ENCODE data around the gene FAM200B.

FAM200B gene

DNA sequence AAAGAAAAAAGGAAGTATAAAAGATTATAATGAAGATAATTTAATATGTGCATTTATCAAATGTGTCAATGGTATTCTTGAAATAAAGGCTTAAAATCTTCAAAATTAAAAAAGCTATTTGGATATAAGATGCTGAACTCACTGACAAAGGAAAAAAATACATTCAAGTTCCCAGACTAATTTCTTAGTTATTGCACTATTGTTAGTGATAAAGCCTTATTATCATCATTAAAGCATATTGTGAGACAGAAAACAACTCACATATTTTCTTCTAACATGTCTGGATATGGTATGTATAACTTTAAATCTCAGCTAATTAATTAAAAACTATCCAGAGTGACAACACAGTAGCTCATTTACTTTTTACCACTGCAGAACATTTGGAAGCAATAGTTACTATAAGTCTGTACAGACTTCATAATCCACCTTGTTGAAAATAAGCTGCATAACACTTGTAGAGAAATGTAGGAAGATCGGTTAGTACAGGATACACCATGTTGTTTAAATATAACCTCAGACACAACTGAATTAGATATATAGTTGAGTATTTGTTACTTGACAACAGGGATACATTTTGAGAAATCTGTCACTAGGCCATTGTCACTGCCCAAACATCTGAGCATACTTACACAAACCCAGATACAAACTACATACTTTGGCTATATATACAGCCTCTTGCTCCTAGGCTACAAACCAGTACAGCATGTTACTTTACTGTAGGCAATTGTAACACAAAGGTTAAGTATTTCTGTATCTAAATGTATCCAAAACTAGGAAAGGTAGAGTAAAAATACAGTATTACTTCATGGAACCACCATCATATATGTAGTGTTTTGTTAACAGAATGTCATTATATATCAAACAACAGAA, 12.8 kb upstream of the FAM200B start:
- no peak for DNase-seq (ENCODE audit: low read depth)

DNA sequence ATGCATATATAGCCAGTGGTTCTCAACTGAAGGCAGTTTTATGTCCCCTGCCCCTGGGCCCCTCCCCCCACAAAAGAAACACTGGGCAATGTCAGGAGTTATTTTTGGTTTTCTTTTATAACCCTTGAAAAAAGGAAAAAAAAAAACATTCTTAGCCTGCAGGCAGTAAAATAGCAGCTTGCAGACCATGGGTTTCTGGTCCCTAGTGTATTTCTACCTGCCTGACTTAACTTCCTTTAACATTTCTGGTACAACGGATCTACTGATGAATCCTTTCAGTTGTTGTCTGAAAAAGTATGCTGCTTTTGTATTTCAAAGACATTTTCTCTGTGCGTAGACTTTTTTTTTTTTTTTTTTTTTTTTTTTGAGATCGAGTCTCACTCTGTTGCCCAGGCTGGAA, 11.1 kb upstream of the FAM200B start:
- no peak for DNase-seq (ENCODE audit: low read depth)

DNA sequence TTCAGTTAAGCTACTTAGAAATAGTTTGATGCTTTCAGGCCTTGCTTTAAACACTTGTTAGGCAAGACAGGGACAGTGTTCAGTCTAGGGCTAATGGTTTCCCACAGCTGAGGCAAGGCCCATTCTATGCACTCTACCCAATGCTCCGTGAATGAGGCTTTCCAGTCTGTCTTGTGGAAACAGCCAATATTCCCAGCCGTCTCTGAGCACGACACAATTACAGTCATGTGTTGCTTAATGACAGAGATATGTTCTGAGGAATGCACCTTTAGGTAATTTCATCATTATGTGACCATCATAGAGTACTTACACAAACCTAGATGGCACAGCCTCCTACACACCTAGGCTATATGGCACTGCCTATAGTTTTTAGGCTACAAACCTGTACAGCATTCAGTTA, 9.5 kb upstream of the FAM200B start:
- DNase-seq (ENCODE audit: low read depth) = no peak

DNA sequence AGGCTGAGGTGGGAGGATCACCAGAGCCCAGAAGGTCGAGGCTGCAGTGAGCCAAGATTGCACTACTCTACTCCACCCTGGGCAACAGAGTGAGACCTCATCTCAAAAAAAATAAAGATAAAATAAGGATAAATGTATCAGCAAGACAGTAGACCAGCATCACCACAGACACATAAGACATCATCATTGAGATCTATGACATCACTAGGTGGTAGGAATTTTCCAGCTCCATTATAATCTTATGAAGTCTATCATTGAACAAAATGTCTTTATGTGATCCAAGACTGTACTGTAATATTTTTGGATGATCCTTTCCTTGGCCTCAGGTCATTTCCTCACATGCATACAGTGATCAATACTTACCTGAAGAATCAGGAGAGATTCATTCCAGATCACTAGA, 8.3 kb upstream of the FAM200B start:
- DNase-seq (ENCODE audit: low read depth) = no peak

DNA sequence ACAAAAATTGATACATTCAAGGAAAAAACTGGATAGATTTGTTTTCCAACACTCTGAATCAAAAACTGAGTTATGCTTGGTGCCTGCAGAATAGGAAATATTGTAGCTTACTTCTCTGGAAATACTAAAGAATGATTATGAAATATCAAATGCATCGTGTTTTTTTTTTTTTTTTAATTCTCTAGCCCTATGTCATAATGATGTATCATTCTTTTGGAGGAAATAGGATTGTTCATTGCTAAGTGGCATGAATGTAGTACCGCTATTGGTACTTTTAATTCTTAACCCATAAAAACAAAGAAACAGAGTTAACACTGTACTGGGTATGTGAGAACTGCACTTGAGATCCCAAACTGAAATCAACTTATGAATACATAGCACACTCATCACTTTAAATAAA, 7.6 kb upstream of the FAM200B start:
- no peak for DNase-seq (ENCODE audit: low read depth)

DNA sequence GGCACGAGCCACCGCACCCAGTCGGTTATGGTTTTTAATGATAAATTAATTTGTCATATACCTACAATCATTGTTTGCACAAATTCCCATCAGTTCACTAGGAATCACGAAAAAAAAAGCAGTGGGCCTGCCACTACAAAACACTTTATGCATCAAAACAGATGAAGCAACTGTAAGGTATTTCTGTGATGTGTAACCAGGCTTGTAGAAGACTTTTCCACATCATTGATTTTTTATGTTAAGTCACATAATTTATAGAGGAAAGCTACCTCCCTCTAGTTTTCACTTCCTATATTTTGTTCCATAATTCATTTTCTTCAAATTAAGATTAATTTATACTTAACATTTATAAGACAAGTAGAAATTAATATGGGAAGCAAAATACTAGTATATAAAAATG, 6.7 kb upstream of the FAM200B start:
- no peak for DNase-seq (ENCODE audit: low read depth)

DNA sequence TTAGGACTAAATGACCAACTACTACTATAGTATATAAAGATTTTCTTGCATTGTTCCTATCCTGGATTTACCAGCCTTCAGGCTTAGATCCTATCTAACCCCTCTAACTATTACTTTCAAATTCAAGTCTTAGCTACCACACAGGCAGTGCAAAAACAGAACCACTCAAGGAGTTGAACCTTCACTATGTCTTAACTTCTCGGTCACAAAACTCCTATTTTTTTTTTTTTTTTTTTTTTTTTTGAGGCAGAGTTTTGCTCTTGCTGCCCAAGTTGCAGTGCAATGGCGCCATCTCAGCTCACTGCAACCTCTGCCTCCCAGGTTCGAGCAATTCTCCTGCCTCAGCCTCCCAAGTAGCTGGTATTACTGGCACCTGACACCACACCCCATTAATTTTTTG, 6.3 kb upstream of the FAM200B start:
- no peak for DNase-seq (ENCODE audit: low read depth)

DNA sequence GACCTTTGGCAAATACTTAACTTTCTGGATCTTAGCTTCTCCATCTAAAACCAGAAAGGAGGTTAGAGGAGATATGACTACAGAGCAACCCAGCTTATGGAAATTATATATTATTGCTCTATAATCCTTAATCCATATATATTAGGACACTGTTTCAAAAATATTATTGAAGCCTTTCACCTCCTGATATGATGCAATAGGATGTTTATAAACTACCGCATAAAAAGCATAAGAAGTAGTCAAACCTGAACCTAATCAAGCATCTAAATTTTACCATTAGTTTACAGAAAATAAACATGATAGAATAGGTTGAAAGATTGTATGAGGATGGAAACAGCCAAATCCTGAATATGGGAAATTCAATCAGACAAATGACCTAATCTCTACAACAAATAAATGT, 5.6 kb upstream of the FAM200B start:
- DNase-seq (ENCODE audit: low read depth) = no peak

DNA sequence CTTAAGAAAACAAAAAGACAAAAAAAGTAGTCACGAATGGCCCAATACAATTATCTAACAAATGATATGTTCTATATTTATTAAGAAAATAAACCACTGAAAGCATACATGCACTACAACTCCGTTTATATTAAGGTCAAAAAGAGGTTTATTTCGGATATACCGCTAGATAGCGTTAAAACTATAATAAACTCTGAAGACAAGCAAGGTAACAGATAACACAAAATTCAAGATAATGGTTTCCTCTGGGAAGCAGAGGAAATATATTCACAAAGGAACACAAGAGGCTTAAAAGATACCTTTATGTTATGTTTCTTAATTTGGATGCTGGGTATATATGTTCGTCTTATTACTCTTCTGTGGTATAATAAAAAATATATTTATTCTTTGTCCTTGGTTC, 4.7 kb upstream of the FAM200B start:
- DNase-seq (ENCODE audit: low read depth) = no peak

DNA sequence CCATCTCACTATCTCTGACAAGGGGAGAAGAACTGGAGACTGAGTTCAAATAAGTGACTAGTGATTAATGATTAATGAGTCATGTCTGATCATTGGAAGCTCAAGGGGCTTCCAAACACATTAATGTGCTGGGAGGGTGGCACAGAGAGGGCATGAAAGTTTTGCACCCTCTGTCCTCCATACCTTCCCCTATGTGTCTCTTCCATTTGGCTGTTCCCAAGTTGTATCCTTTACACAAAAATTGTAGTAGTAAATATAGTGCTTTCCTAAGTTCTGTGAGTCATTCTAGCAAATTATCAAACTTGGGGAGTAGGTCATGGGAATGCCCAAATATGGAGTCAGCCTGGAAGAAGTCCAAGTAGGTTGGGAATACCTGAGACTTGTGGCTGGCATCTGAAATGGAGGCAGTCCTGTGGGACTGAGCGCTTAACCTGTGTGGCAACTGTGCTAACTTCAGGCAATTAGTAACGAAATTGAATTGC, 4.1 kb upstream of the FAM200B start:
- no peak for DNase-seq (ENCODE audit: low read depth)

DNA sequence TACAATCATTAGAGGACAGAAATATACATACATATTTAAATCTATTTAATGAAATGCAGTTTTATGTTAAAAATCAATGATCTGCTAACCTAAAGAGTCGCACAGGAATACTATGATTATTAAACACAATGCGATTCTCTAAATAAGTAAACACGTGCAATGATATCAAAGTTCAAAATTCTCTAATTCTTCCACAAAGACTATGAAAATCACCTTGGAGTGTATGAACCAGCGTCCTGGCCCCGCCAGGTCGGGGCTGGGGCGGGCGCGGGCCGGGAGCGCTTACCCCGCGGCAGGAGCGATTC, 608 bp upstream of the FAM200B start:
- DNase-seq (ENCODE audit: low read depth) = no peak

DNA sequence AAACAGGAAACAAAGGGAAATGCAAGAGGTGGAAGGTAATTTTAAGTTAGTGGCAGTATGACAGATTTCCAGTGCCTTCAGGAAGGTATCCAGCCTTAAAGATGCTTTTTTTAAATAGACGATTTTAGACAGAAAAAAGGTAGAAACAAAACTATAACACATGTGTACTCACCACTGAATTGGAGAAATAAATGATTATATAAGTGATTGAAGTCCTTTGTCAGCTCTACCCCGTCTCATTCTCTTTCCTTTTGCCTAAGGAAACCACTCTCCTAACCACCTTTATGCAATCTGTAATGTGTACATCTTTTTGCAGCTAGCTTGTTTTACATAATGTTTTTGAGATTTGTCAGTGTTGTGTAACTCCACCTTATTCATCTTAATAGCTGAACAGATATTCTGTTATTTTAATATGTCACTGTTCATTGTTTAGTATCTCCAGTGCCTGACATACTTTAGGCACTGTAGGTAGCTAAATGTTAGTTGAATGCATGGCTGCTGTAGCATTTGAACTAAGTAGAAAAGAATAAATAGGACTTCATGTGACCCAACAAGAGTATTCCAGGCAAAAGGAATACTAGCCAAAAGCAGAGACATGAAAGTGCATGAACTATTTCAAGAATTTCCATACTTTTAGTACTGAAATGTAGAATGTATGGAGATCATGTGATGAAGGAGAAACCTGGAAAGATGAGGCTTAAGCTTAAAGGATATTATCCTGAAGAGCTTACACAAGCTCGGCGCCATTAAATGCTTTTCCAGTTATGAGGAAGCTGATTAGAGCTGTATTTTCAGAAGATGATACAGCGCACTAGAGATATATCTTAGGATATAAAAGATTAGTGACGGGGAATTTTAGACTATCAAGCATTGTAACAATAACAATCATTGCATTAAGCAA, 865 bp downstream of the FAM200B start:
- DNase-seq (ENCODE audit: low read depth) = no peak

DNA sequence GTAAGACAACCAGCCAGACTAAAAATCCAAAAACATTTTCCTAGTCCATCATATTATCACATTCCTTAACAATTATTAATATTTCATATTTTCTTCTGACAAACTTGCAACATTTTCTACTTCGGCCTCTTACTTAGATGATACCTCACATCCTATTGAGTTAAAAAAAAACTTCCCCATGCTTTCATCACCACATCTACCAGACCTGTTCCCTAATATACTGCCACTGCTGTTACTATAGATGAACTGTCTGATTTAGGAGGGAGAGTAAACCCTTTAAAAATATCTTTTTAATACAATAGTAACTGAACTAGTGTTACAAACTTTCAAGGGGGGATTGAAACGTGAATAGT, 1.5 kb downstream of the FAM200B start:
- no peak for DNase-seq (ENCODE audit: low read depth)

DNA sequence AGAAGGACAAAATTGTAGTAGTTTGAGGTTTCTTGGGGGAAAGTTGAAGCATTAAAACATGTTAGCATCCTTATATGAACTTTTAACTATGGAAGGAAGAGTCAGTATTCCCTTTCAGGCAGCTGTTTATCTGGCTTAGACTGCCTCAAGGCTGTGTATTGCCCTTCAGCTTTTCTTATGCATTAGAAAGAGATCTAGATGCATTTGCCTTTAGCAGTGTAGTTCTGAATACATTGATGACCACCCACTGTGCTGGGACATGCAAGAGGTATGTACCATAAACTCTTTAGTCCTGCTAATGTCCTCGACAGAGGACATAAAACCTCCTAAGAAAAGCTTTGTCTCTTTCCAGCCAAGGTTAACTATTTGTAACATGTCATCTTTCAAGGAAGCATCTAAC, 2.9 kb downstream of the FAM200B start:
- no peak for DNase-seq (ENCODE audit: low read depth)

DNA sequence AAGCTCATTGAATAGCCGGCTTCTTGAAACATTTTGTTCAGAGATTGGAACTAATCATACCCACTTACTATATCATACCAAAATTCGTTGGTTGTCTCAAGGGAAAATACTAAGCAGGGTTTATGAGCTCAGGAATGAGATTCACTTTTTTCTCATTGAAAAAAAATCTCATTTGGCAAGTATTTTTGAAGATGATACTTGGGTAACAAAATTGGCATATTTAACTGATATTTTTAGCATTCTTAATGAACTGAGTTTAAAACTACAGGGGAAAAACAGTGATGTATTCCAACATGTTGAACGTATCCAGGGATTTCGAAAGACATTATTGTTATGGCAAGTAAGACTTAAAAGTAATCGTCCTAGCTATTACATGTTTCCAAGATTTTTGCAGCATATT, 6.4 kb downstream of the FAM200B start:
- no peak for DNase-seq (ENCODE audit: low read depth)

DNA sequence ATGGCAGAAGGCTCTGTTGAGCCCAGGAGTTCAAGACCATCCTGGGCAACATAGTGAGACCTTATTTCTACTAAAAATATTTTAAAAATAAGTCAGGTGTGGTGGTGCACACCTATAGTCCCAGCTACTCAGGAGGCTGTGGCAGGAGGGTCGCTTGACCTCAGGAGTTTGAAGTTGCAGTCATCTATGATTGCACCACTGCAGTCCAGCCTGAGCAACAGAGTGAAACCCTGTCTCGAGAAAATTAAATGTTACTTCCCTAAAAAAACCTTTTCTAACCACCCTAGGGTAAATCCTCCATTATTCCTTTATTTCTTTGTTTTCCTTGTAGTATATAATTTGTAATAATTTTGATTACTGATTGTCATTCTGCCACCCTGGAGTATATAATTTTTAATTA, 7.9 kb downstream of the FAM200B start:
- no peak for DNase-seq (ENCODE audit: low read depth)

DNA sequence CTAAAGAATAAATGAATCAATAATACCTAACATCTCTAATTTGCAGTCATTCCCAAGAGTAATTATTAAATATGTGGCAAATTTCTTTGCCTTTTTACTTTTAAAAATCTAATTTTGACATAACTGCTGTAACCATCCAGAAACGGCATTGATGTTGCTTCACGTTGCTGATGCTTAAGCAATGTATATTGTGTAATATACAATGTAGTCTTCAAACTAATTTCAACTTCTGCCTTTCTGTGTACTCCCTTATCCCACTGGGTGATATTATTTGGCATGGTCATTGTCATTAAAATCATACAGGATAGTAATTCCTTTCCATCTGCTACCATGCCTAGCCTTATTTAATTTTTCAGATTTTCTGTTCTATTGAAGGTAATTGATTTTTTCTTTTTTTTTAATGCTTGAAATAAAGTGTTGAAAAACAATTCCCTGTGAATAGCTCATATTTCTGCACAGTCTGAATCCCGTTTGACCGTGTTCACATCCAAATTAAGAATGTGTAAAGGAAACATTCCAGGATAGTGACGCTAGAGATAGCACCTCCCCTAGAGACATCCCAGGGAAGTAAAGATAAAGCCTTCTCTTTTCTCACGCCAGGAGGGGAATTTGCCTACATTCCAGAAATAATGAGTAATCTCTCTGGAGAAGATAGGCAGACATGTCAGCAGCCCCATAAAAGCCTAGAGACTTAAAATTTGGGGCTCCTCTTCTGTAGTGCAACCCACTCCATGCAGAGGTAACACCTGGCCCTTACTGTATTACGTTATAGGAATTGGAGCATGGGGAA, 8.6 kb downstream of the FAM200B start:
- no peak for DNase-seq (ENCODE audit: low read depth)

DNA sequence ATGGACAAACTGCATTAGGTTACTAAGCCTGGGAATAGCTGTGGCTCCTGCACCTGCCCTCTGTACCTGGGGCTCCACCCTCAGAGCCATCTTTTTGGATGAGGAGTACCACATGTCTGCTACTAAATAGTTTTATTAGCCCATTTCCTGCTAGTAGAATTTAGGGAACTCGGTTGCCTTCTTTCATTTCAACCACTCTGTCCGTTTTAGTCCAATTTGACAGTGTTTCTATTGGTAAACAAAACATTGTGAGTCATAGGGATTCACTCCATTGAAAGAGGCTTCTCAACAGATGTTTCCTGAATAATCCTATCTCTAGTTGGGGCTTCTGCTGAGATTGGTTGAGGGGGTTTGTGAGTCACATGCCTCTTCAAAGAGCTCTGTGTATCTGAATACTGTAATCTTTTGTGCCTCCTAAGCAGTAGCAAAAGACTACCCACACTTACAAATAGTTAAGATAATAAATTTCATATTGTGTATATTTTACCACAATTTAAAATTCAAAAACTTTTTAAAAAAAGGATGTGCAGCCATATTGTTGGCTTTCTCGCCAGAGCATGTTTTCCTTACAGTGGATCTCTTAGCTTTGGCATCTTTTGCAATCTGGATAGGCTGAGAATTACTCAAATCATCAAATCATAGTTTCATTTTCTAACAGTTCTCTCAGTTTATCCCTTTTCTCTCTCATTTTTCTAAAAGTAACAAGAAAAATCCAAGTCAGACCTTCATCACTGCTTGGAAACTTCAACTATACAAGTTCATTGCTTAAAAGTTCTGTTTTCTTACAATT, 9.9 kb downstream of the FAM200B start:
- DNase-seq (ENCODE audit: low read depth) = no peak

DNA sequence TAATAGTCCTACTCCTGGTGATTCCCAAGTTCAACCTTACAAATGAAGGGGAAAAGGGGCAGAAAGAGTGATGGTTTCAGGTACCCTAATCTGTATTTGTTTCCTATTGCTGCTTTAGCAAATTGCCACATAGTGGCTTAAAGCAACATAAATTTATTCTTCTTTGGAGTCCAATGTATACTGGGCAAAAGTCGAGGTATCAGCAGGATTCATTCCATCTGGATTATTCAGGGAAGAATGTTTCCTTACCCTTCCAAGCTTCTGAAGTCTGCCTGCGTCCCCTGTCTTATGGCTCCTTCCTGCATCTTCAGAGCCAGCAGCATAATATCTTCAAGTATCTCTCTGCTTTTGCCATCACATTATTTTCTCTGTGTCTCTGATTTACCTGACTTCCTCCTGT, 11.0 kb downstream of the FAM200B start:
- no peak for DNase-seq (ENCODE audit: low read depth)

DNA sequence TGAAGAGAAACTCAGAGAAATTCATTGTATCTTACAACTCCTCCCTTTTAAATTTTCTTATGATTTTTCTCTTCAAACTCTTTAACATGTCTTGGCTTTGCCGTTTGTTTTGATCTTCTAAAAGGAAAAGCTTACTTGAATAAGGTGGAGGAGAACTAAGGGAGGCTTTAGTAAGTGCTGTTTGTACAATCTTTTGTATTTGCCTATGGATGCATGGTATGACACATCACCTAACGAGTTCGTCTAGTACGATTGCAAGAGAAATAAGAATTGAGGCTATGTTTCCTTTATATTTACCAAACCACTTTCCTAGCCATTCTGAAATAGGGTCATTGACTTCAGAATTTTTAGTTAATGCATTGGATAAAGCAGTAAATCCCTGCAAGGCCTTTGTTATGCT, 12.8 kb downstream of the FAM200B start:
- DNase-seq (ENCODE audit: low read depth) = no peak

DNA sequence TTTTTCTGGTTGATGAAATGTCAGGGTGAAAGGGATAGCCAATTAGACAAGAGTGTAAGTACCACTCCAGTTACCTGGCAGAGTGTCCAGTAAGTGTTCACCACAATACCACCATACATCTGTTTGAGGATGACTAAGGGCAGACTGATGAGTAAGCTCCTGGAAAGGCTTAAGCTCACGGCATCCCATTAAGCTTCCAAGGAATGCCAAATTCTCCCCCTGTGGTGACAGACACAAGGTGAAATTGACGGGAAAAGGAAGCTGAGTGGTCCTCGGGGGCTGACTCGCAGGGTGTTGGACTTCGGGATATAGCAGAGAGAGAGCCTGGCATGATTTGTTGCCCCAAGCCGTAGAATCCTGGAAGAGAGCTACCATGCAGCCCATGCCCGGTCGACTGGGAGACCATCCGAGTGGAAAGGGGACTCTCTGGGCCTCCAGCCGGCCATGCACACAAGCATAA, 13.6 kb downstream of the FAM200B start:
- DNase-seq (ENCODE audit: low read depth) = no peak

DNA sequence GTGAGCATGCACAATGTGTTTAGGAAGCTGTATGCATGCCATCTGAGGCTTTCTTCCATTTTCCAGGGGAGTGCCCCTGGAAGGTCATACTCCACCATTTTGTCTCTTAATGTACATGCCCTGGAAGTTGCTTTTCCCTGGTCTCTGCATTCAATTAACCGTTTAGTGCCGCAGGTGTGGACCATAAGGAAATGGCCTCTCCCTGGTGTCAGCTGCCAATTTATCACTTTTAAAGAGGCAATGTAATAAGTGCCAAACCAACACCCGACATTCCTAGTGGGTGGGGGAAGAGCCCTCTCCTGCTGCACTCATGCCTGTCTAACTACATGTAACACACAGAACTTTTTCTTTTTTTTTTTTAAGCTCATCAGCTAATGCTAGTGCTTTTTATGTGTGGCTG, 14.1 kb downstream of the FAM200B start:
- DNase-seq (ENCODE audit: low read depth) = no peak

Measured in stimulated activated CD8-positive, alpha-beta memory T cell treated with anti-CD3 and anti-CD28 coated beads, Interleukin-12 subunit alpha, Interleukin-12 subunit beta, amount 100 ng/mL, for 4 hours (primary cell).